ENCODE measurements around the gene TRAF2.
A peak's percentile ranks its signal among the peaks of the same experiment; 100 is the strongest.

Gene TRAF2

DNA sequence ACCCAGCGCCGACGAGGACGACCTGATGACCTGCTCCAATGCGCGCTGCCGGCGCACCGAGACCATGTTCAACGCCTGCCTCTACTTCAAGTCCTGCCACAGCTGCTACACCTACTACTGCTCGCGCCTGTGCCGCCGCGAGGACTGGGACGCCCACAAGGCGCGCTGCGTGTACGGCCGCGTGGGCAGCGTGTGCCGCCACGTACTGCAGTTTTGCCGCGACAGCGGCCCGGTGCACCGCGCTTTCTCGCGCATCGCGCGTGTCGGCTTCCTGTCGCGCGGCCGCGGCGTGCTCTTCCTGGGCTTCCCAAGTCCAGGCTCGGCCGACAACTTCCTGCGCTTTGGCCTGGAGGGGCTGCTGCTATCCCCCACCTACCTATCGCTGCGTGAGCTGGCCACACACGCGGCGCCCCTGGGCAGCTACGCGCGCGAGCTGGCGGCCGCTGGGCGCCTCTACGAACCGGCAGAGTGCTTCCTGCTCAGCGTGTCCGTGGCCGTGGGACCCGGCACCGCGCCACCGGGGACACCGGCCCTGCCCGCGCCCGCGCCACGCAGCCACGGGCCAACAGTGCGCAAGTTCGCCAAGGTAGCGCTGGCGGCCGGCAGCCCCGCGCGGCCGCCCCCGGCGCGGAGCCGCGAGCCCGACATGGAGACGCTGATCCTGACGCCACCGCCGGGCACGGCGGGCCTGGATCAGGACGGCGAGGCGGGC, 39.8 kb upstream of the TRAF2 start:
- H3K27ac ChIP-seq, result no peak overlapping the region
- no peak for DNase-seq (ENCODE audit: low read depth, low spot score)
- TF ChIP-seq FOXP2 (optimal IDR thresholded peaks at IDR 0.05; ENCODE audit: control extremely low read depth, extremely low read length, insufficient read depth), result no peak
- TF ChIP-seq POLR2AphosphoS5 (IDR thresholded peaks at IDR 0.05; ENCODE audit: borderline replicate concordance, low read depth, low read length), result no peak
- TF ChIP-seq EZH2 (IDR thresholded peaks at IDR 0.05), result no peak
- no peaks in the 10 kb centered on the region for H3K9me3 ChIP-seq (ENCODE audit: low read depth, low read length)
- H3K9ac ChIP-seq (ENCODE audit: insufficient read length), result no peak overlapping the region
- H3K4me3 ChIP-seq, result peak overlapping the region; percentile 88
- no peaks in the 10 kb centered on the region; the same call in 1 of the 2 replicates for H3K36me3 ChIP-seq (ENCODE audit: insufficient read depth, low read length)

GRCh38 chr9:136847088-136847825, 39.1 kb upstream of the TRAF2 start:
- Histone ChIP-seq H3K36me3 (ENCODE audit: insufficient read depth, low read length) (no peaks in the 10 kb centered on the region; the same call in 1 of the 2 replicates), H3K9ac (ENCODE audit: insufficient read length) (no peak overlapping the region), H3K4me3 (peak overlapping the region; percentile 88), H3K9me3 (ENCODE audit: low read depth, low read length) (no peaks in the 10 kb centered on the region), H3K27ac (no peak overlapping the region)
- DNase-seq (ENCODE audit: low read depth, low spot score), result no peak
- peak; percentile 22; the same call in 1 of the 2 replicates for TF ChIP-seq POLR2AphosphoS5 (IDR thresholded peaks at IDR 0.05; ENCODE audit: borderline replicate concordance, low read depth, low read length)
- TF ChIP-seq EZH2 (IDR thresholded peaks at IDR 0.05), result no peak
- TF ChIP-seq FOXP2 (optimal IDR thresholded peaks at IDR 0.05; ENCODE audit: control extremely low read depth, extremely low read length, insufficient read depth), result no peak

DNA sequence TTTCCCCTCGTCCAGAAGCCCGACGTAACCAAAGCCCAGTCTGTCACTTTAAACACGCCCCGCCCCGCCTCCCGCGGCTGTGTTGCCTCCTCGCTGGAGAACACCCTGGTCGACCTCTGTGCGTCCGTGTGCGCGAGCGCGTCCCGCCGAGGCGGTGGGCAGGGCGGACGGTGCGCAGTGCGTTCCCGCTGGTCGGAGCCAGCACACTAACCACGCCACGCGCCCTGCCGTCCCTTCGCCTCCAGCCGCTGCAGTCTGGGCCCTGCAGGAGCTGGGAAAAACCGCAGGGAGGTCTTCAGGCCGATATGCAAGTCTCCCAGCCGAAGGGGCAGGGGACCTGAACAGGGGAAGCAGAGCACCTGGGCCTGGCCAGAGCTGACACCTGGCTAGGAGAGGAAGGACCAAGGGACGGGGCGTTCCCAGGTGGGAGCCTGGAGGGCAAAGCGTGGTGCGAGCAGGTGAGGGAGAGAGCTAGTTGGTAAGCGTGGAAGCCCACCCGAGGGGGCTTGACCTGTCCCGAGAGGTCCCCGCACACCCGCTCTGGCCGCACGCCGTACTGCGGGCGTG, 38.4 kb upstream of the TRAF2 start:
- H3K4me3 ChIP-seq, result peak overlapping the region; percentile 88

DNA sequence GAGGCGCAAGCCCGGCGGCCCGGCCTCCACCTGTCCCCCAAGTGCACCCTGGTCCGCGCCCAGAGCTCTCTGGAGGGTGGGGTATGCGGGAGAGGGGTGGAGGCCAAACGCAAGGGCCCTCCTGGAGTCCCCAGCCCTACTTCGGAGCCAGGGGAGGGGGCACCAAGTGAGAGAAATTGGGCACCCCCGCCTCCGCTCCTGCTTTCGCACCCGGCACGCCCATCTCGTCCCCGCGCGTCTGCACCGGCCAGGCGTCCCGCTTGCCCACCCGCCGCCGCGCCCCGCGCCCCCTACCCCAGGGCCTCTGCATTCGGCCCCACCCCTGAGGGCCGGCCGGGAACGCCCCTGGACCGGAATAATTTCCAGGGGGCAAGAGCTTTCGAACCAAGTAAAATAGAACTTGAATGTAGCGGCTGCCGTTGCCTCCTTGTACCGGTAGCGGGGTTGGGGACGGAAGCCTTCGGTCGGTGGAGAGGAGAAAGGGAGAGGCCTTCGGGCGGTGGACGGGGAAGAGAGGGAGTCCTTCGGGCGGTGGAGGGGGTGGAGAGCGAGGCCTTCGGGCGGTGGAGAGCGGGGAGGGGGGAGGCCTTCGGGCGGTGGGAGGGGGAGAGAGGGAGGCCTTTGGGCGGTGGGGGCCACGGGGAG, 37.8 kb upstream of the TRAF2 start:
- Histone ChIP-seq H3K36me3 (ENCODE audit: insufficient read depth, low read length) (no peaks in the 10 kb centered on the region; the same call in 1 of the 2 replicates), H3K9ac (ENCODE audit: insufficient read length) (peak overlapping the region; percentile 77), H3K4me3 (peak overlapping the region; percentile 88), H3K27ac (peak overlapping the region; percentile 87), H3K9me3 (ENCODE audit: low read depth, low read length) (no peaks in the 10 kb centered on the region)
- DNase-seq (ENCODE audit: low read depth, low spot score), result no peak
- TF ChIP-seq EZH2 (IDR thresholded peaks at IDR 0.05) (no peak), POLR2AphosphoS5 (IDR thresholded peaks at IDR 0.05; ENCODE audit: borderline replicate concordance, low read depth, low read length) (no peak), FOXP2 (optimal IDR thresholded peaks at IDR 0.05; ENCODE audit: control extremely low read depth, extremely low read length, insufficient read depth) (no peak)

More for the DNA sequence above, 38.4 kb upstream of the TRAF2 start:
- DNase-seq (ENCODE audit: low read depth, low spot score), result no peak
- Histone ChIP-seq H3K36me3 (ENCODE audit: insufficient read depth, low read length) (no peaks in the 10 kb centered on the region; the same call in 1 of the 2 replicates), H3K9me3 (ENCODE audit: low read depth, low read length) (no peaks in the 10 kb centered on the region), H3K27ac (peak overlapping the region; percentile 87; the same call in 1 of the 2 replicates), H3K9ac (ENCODE audit: insufficient read length) (peak overlapping the region; percentile 77)
- TF ChIP-seq FOXP2 (optimal IDR thresholded peaks at IDR 0.05; ENCODE audit: control extremely low read depth, extremely low read length, insufficient read depth) (no peak), EZH2 (IDR thresholded peaks at IDR 0.05) (no peak), POLR2AphosphoS5 (IDR thresholded peaks at IDR 0.05; ENCODE audit: borderline replicate concordance, low read depth, low read length) (peak; percentile 34; the same call in 1 of the 2 replicates)

DNA sequence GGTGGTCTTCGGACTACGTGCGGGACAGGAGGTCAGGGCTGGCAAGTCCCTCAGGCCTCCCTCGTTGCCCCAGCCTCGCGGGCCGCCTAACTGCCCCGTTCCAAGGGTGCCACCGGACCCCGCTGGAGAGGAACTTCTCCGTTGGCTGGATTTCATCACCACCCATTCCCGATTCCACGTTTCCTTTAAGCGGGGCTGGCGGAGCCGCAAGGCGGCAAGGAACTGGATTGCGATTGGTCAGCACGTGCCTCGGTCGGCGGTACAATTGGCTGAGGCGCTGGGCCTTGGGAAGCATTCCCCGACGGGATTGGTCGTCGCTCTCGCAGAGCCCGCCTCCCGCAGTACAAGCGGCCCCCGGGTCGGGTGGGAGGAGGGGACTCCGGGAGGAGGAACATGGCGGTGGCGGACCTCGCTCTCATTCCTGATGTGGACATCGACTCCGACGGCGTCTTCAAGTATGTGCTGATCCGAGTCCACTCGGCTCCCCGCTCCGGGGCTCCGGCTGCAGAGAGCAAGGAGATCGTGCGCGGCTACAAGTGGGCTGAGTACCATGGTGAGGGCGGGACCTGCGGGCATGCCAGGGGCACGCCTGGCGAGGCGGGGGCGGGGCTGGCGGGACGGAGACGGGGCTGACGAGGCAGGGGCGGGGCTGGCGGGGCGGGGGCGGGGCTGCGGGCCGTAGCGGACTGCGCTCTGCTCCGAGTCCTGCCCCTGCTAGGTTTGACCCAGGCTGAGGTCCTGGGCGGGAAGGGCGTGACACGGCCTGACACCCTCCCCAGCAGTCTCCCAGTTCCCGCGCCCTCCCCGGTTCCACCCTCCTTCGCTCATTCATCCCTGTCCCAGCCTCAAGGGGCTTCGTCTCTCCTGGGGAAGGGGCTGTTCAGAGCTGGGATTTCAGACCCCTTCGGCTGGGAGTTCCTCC, 37.0 kb upstream of the TRAF2 start, which contains the start of gene PHPT1:
PHPT1 (plus strand) TSS at position 372 of the 922 bp plus-strand sequence; CDS start at position 394, 22 bp downstream.
- Histone ChIP-seq H3K9ac (ENCODE audit: insufficient read length) (peak within 1 kb of the TSS; percentile 77), H3K9me3 (ENCODE audit: low read depth, low read length) (no peaks in the 10 kb centered on the region), H3K4me3 (peak within 1 kb of the TSS; percentile 88), H3K36me3 (ENCODE audit: insufficient read depth, low read length) (no peaks in the 10 kb centered on the region; the same call in 1 of the 2 replicates), H3K27ac (peak within 1 kb of the TSS; percentile 87)
- peak; percentile 94 for DNase-seq (ENCODE audit: low read depth, low spot score)
- TF ChIP-seq POLR2AphosphoS5 (IDR thresholded peaks at IDR 0.05; ENCODE audit: borderline replicate concordance, low read depth, low read length) (peak; percentile 90), EZH2 (IDR thresholded peaks at IDR 0.05) (no peak), FOXP2 (optimal IDR thresholded peaks at IDR 0.05; ENCODE audit: control extremely low read depth, extremely low read length, insufficient read depth) (no peak)

DNA sequence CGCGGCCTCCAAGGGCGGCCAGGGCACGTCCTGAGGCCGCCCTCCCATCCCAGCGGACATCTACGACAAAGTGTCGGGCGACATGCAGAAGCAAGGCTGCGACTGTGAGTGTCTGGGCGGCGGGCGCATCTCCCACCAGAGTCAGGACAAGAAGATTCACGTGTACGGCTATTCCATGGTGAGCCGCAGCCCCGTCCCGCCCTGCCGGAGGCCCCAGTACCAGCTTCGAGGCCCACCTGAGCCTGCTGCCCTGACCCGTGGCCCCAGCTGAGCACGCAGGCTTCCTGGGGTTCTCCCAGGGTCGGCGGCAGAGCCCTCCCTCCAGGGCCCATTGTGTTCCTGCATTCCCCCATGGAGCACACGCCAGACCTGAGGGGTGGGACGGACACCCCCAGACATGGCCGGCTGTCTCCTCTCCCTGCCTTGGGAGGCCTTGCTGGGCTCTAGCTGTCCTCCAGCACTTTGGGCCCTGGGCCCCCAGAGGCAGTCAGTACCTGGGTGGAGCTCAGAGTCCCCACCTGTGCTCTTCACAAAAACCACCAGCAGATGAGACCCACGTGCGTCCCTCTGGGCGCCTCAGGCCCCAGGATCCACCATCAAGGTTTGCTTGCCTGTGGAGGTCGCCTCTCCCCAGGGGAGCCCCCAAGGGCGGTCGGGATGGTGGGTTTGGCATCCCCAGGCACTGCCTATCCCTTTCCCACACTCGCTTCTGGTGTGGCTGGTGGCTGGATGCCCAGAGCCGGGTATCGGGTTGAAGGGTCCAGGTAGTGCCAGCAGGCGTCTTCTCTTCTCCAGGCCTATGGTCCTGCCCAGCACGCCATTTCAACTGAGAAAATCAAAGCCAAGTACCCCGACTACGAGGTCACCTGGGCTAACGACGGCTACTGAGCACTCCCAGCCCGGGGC, 36.1 kb upstream of the TRAF2 start:
- Histone ChIP-seq H3K9ac (ENCODE audit: insufficient read length) (peak overlapping the region; percentile 73), H3K4me3 (peak overlapping the region; percentile 88), H3K27ac (no peak overlapping the region)

More for the DNA sequence above, 36.1 kb upstream of the TRAF2 start:
- no peak for TF ChIP-seq POLR2AphosphoS5 (IDR thresholded peaks at IDR 0.05; ENCODE audit: borderline replicate concordance, low read depth, low read length)
- no peak for DNase-seq (ENCODE audit: low read depth, low spot score)
- Histone ChIP-seq H3K36me3 (ENCODE audit: insufficient read depth, low read length) (no peaks in the 10 kb centered on the region; the same call in 1 of the 2 replicates), H3K9me3 (ENCODE audit: low read depth, low read length) (no peaks in the 10 kb centered on the region)

All from SK-N-MC (cell line).